NCI-H2029 (cell line): Measurements from ENCODE around the gene TBC1D22B.
"Not testable (repeated sequence)": the region's sequence is repeated elsewhere in the genome, so short reads cannot be mapped to it uniquely, and the experiment has no call there.

Experiments used
- DNase-seq: peaks from one replicate; lab custom pipeline; 2025; lab: John Stamatoyannopoulos, UW

The TBC1D22B gene

GRCh38 chr6:37303891-37304503, 46.4 kb downstream of the TBC1D22B start:
- DNase-seq: no peak

DNA sequence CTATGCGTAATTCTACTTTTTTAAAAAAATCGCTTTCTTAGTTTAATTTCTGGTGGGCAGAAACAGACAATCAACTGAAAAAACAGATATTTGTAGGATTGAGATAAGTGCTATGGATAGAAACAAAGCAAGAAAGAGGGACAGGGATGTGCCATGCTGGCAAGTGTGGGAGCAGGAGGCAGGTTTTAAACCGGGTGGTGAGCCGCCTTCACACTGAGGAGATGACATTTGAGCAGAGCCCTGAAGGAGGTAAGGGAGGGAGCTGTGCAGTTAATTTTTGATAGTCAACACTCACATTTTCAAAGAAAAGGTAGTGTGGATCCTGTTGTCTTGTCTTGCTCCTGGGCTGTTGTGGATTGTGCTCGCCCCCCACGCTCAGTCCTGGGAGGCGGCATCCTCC, 47.2 kb downstream of the TBC1D22B start:
- DNase-seq: no peak

- DNase-seq: no peak
Measured at GRCh38 chr6:37305841-37306425, 48.4 kb downstream of the TBC1D22B start.

DNA sequence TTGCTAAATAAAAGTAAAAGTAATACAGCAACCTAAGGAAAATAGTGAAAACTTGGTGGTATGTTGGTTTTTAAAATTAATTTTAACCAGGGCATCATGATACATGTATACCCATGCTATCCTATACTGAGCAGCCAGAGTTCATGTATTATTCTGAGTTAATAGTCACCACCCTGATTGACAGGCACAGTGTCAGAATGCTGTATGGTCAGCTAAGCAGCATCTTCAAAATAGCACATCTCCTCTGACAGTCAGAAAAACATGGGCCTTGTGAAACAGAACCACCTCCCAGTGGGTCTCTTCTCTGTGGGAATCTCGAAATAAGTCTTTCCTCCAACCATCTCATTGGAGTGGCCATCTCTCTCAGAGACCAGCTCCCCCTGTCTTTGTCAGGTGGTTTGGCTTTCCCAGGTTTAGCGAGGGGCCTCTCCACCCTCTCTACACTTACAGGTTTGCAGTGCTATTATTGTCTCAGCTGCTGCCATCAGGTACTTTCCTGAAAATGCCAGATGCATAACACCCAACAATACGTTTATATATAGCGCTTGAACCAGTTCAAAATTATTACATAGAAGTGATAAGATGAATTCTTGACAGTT, 49.2 kb downstream of the TBC1D22B start:
- peak; percentile 15 for DNase-seq

- DNase-seq: not testable (repeated sequence)
Measured at GRCh38 chr6:37307484-37307883, 49.9 kb downstream of the TBC1D22B start.

DNA sequence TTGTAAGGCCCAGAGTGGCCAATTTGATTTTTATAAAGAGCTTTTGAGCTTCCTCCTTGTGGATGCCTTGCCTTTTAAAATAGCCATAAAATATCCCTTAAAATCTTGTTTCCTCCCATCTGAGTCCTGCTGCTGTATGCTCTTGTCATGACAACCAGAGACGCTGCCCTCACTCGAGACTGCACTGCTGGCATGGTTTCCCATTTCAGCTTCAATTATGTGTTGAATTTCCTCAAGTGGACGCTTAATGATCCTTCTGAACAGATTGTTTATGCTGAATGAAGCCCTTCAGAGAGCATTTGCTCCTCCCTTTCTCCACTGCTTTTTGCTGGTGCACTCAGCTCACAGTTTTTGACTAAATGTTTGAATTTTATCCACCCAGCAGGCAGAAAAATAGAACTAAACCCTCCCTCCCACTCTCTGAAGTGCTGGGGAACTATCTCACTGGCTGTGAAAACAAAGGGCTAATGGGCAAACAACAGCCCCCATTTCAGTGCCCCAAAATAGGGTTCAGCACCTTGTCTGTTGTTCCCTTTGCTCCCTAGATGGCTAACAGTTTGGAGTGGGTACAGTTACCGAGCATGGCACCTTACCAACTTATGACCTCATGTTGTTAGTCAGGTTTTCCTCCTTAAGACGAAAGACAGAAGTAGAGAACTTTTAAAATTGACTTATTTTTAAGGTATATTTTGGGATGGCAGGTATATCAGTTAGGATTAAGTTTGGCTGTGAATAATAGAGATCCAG, 50.7 kb downstream of the TBC1D22B start:
- peak; percentile 98 for DNase-seq

GRCh38 chr6:37309046-37309445, 51.5 kb downstream of the TBC1D22B start:
- DNase-seq: no peak

GRCh38 chr6:37309692-37310091, 52.1 kb downstream of the TBC1D22B start:
- DNase-seq: no peak

- no peak for DNase-seq
Measured at GRCh38 chr6:37310966-37311365, 53.4 kb downstream of the TBC1D22B start.

DNA sequence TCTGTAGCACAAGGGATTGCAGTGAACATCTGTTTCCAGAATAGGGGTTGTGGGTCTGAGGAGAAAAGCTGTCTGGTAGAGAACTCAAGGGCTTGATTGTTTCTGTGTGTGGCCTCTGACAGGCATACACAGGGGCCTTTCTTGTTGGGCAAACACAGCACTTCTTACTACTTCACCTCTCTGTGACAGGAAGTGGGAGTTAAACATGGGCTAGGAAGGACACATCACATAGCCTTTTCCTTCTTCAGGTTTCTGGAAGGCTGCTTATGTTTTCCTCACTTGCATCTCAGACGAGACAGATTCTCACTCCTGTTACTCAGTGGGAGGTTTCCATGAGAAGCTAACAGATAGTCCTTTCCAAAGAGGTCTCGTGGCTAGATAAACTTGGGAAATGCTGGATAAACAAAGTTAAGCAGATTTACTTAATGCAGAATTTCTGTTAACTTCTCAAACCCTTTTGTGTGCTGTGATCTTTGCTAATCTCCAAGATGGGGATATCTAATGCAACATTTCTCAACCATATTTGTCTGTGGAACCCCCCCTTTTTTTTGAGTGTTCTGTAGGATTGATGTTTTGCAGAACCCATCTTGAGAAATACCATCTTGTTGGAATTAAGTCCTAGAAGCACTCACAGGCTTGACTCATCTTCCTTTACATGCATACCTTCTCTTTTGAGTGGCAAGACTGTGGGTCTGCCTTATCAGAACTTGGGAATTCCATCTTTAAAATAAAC, 54.3 kb downstream of the TBC1D22B start:
- no peak for DNase-seq

DNA sequence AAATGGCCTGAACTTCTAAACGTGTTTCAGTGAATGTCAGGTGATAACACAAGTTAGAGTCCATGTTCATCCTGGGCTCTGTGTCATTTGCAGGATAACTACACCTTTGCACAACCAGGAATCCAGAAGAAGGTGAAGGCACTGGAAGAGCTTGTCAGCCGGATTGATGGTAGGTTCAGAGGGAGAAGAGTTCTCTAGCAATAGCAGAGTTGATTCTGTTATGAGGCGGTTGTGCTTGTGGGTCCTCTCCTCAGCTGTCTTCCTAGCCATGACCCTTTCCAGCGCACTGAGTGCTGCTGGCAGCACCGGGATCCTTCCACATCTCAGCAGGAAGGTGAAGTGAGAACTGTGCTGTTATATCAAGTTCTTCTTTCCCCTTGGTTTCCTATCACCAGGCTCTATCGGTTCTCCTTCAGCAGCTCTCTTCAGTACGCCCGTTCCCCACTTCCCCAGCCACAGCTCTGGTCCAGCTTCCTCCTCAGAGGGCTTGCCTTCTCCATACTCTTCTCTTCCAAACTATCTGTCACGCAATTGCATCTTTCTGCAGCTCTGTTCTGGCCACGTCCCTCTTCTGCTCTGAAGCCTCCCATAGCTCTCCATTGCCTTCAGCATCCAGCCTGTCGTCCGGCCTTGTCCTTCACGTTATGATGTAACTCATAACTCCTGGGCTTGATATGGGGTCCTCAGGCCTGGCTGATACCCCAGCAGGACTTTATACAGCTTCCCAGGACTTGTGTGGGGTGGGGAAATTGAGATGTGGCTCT, 56.3 kb downstream of the TBC1D22B start:
- DNase-seq: no peak

DNA sequence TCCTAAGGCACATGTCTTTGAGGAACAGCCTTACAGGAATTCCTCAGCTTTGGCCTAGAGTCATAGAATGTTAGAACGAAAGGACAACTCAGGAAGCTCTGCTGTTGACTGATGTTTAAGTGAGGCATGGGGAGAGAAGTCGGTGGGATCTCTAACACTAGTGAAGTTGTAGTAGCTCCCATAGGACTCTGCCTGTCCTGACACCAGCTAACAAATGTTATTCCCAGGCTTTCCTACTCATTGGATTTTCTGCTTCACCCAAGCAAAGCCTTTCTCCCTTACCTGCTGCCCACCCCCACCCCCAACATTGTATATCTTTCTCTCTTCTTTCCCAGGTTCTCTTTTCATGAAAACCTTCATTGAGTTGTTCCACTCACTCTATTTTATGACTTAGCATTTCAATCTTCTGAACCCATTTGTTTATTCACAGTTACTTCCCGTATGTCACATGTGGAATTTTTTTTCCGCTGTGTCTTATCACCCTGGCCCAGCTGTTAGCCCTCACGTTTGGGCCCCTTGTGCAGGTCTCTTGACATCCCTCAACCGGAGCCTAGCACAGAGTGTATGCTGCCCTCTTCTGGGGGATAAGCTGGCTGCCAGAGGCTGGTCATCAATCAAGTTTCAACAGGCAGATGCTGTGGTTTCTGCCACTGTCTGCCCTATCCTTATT, 57.0 kb downstream of the TBC1D22B start:
- no peak for DNase-seq

- no peak for DNase-seq
Measured at GRCh38 chr6:37315157-37315515, 57.6 kb downstream of the TBC1D22B start.

GRCh38 chr6:37316071-37316470, 58.5 kb downstream of the TBC1D22B start:
- DNase-seq: no peak

DNA sequence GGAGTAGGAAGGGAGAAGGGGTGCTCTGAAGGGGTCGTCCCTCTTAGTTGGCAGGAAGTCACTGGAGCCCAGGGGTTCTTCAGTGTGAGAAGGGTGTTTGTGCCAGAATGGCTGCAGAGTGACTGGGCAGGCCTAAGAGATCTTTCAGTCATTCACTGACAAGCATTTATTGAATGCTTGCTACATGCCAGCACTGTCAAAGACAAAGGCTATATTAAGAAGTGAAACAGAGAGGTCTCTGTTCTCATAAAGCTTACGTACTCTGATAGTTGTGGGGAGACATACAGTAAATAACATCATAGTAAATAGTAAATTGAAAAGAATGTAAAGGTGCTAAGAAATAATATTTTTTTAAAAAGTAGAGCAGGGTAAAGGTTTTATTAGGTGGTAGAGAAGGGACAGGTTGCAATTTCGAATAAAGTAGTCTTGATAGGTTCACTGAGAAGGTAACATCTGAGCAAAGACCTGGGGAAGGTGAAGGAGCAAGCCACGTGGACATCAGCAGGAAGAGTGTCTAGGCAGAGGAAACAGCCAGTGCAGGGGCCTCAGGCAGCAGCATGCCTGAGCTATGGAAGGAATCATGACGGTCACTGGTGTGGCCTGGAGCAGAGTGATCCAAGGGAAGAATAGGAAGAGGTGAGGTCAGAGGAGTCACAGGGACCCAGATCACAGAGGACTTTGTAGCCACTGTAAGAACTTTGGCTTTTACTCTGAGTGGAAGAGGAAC, 59.9 kb downstream of the TBC1D22B start:
- DNase-seq: no peak

DNA sequence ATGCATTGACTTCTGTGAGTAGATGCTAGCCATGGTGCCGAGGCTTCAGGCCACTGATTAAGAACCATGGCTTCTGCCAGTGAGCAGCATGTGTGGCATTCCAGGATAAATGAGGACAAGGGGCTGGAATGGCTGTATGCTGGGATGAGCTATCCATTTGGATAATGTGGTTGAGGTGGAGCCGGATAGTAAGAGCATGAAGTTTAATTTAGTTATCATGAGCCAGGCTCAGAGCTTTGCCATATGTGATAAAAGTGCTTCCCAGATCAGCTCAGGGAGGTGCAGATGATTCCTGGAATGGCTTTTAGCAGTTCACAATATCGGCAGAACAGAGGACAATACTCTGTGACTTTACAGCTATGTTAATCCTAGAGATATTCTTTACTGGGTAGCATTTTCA, 61.6 kb downstream of the TBC1D22B start:
- no peak for DNase-seq

DNA sequence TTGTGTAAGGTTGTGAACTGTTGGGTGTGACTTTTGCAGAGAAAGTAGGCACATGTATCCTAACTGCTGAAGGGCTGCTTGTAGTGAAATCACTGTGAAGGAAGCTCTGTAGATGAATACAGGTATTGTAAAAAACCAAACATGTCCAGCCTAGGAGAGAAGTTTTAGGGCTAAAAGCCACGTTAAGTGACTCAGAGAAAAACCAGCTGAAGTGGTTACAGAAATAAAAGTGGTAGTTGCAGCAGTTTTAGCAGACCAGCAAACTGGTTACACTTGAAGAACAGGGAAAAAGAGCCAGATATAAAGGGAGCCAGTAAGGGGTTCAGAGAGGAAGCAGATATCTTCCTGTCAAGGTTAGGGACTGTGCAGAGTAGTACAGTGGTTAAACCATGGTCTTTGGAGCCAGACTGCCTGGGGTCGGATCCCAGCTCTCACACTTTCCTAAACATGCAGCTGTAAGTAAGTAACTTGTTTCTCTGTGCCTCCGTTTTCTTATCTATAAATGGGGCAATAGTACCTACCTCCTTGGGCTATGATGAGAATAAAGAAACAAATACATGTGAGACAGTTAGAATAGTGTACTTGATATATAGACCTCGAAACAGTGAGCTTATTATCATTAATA, 62.4 kb downstream of the TBC1D22B start:
- no peak for DNase-seq

GRCh38 chr6:37320646-37321045, 63.1 kb downstream of the TBC1D22B start:
- peak; percentile 48 for DNase-seq

DNA sequence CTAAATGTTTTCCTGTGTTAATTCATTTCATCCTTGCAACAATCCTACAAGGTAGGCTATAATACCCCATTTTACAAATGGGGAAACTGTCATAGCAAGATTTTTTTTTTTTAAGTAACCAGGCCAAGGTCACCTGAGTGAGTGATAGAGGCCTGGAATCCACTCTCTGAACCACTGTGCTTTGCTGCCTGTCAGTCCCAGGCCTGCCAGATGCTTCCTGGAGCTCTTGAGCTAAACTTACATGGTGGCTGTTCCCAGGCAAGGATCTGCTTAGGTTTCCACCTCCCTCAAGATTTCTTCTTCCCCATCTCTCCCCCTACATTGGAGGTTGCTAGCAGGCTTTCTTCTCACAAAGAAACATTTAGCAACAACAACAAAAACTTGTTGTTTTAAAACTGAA, 63.5 kb downstream of the TBC1D22B start:
- DNase-seq: no peak
